22Rv1 (cell line): ENCODE data around the gene HOXC4.
"Not testable (repeated sequence)": the region's sequence is repeated elsewhere in the genome, so short reads cannot be mapped to it uniquely, and the experiment has no call there.

Experiments
- H3K27ac ChIP-seq: fragments of 450-650 bp; 2 replicates; pipeline ENCODE4 v1.5.1; 2017
- CTCF ChIP-seq: fragments of 450-650 bp; IDR thresholded peaks from 2 replicates; pipeline ENCODE4 v1.5.1; 2017; ENCODE audit warnings: mild to moderate bottlenecking
- ZFX ChIP-seq: fragments of 450-650 bp; IDR thresholded peaks from 2 replicates; pipeline ENCODE4 v1.6.1; 2017; ENCODE audit warnings: antibody characterized with exemption, borderline replicate concordance

Gene HOXC4

GRCh38 chr12:54041097-54041690 is 12.4 kb upstream of the HOXC4 start:
- no peak overlapping the region for H3K27ac ChIP-seq
- TF ChIP-seq CTCF (no peak), ZFX (no peak)

GRCh38 chr12:54042033-54042432 is 11.6 kb upstream of the HOXC4 start:
- not testable (repeated sequence) for H3K27ac ChIP-seq

GRCh38 chr12:54042970-54043853 is 10.4 kb upstream of the HOXC4 start:
- no peak overlapping the region for H3K27ac ChIP-seq

GRCh38 chr12:54044425-54045103 is 9.1 kb upstream of the HOXC4 start:
- TF ChIP-seq CTCF: no peak
- TF ChIP-seq ZFX: no peak
- no peak overlapping the region for H3K27ac ChIP-seq

More at GRCh38 chr12:54042970-54043853, 10.4 kb upstream of the HOXC4 start:
- TF ChIP-seq ZFX: no peak
- no peak for TF ChIP-seq CTCF

- no peak for TF ChIP-seq ZFX
- TF ChIP-seq CTCF: no peak
- H3K27ac ChIP-seq: no peak overlapping the region
Measured at GRCh38 chr12:54045401-54045800, 8.2 kb upstream of the HOXC4 start.

GRCh38 chr12:54045868-54046521 is 7.6 kb upstream of the HOXC4 start:
- TF ChIP-seq ZFX: no peak
- TF ChIP-seq CTCF: no peak
- H3K27ac ChIP-seq: no peak overlapping the region

GRCh38 chr12:54046809-54047159 is 6.9 kb upstream of the HOXC4 start:
- H3K27ac ChIP-seq: no peak overlapping the region
- TF ChIP-seq ZFX: no peak
- no peak for TF ChIP-seq CTCF
